Lung (tissue), 12 donors: ENCODE results near the gene FGF14. TPM values are rescaled to one million over a fixed set of nuclear protein-coding genes. Genes with fewer than 3 reads are reported as not detected.

Source experiments
- ATAC-seq: fragments of 200-7000 bp; cut with Tn5 transposase; one replicate; pipeline ENCODE4 v1.9.1; 2020; ENCODE audit warnings: moderate number of reproducible peaks; ENCODE audit not compliant: insufficient read depth, low FRiP score
- DNase-seq, 3 donors: peaks; one replicate each; pipeline ENCODE4 v3.0.0-alpha.2; 2013 to 2017
- H3K27ac ChIP-seq, 2 donors: one replicate each; pipeline ENCODE4 v1.5.1; 2013; ENCODE audit warnings: mild to moderate bottlenecking in 2 of 2, moderate library complexity in 2 of 2, control low read depth in 1 of 2, inconsistent platforms in 1 of 2, low read depth in 1 of 2, low read length in 1 of 2
- H3K27me3 ChIP-seq, 3 donors: one replicate each; pipeline ENCODE4 v1.5.1; 2013; ENCODE audit warnings: low read length in 2 of 3; ENCODE audit not compliant: control insufficient read depth in 3 of 3, insufficient read depth in 3 of 3
- H3K36me3 ChIP-seq, 4 donors: one replicate each; pipeline ENCODE4 v1.5.1; 2013; ENCODE audit warnings: low read length in 4 of 4, mild to moderate bottlenecking in 1 of 4, moderate library complexity in 1 of 4; ENCODE audit not compliant: control insufficient read depth in 4 of 4, insufficient read depth in 4 of 4
- H3K4me1 ChIP-seq, 5 donors: one replicate each; pipeline ENCODE4 v1.5.1; 2013; ENCODE audit warnings: low read length in 5 of 5, mild to moderate bottlenecking in 2 of 5, moderate library complexity in 1 of 5; ENCODE audit not compliant: control insufficient read depth in 5 of 5, insufficient read depth in 5 of 5
- H3K4me3 ChIP-seq: one replicate; pipeline ENCODE4 v1.5.1; 2013; ENCODE audit warnings: mild to moderate bottlenecking, control low read depth, moderate library complexity
- H3K9ac ChIP-seq, 2 donors: one replicate each; pipeline ENCODE4 v1.5.1; 2013; ENCODE audit warnings: low read length in 2 of 2, control low read depth in 1 of 2; ENCODE audit not compliant: insufficient read depth in 1 of 2
- H3K9me3 ChIP-seq, 4 donors: one replicate each; pipeline ENCODE4 v1.5.1; 2013; ENCODE audit warnings: low read length in 3 of 4, mild to moderate bottlenecking in 1 of 4, moderate library complexity in 1 of 4; ENCODE audit not compliant: control insufficient read depth in 4 of 4, insufficient read depth in 3 of 4
- WGBS, 2 donors: extraction: QIAGEN DNeasy Blood & Tissue Kit; methylation state at CpG; one replicate each; pipeline ENCODE4 v1.1.7; 2013; 5-methylcytosine and 5-hydroxymethylcytosine counted together
- polyA plus RNA-seq, 2 donors: library from polyadenylated mRNA; stranded (reverse); fragments of 200-250 nt; gene quantifications; one replicate each; pipeline ENCODE4 v1.2.1, GENCODE V29; 2013
- total RNA-seq, 2 donors: library from RNA; depleted of rRNA in 1 of 2; stranded (reverse); fragments of >200 nt in 1 of 2; gene quantifications; one replicate each; pipeline ENCODE4 v1.2.1, GENCODE V29; 2014 to 2021
- TF ChIP-seq, protein P1 (sequence below): IDR thresholded peaks from 2 replicates; pipeline ENCODE4 v1.5.1; 2012; ENCODE audit warnings: mild to moderate bottlenecking; ENCODE audit errors: control extremely low read depth, extremely low read depth
- donor health status: control.
- donor health status: control.
- donor health status: Bipolar disorder and iron deficiency.
- donor health status: healthy.
- donor health status: DM: yes; HTN: yes; CAD: no.

Gene FGF14
- total and polyA plus RNA-seq, 4 donors = 0.59 to 12.9 (median 2.3) TPM

DNA sequence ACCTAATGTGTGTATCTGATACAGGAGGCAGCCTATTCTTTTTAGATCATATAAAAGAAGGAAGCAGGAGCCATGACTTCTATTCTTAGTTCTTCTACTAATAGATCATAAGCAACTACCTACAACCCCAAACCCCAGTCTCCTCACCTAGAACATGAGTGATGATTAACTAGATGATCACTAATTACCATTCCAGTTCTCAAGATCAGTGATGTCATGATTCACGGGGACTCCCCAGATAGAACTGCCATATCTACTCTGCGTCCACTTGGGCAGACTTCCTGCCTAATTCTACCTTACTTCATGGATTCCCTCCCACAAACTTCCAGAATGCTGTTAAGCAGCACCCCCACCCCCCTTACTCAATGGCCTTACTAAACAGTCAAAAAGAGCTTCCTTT, 380.1 kb downstream of the FGF14 start:
- DNase-seq (no peak), ATAC-seq (no peak)
- H3K27ac ChIP-seq = no peak overlapping the region
- 88 to 89% methylated on average over 2 of the region's 2 CpGs for WGBS, 2 donors
- H3K4me3 ChIP-seq = no peak overlapping the region
- no peak overlapping the region for H3K9ac ChIP-seq
- no peaks in the 10 kb centered on the region for H3K36me3 ChIP-seq
- H3K27me3 ChIP-seq = no peaks in the 10 kb centered on the region
- H3K9me3 ChIP-seq = peaks cover 0 to 2% (median 0%) of the 10 kb centered on the region in 4 donors
- TF ChIP-seq, protein P1, sequence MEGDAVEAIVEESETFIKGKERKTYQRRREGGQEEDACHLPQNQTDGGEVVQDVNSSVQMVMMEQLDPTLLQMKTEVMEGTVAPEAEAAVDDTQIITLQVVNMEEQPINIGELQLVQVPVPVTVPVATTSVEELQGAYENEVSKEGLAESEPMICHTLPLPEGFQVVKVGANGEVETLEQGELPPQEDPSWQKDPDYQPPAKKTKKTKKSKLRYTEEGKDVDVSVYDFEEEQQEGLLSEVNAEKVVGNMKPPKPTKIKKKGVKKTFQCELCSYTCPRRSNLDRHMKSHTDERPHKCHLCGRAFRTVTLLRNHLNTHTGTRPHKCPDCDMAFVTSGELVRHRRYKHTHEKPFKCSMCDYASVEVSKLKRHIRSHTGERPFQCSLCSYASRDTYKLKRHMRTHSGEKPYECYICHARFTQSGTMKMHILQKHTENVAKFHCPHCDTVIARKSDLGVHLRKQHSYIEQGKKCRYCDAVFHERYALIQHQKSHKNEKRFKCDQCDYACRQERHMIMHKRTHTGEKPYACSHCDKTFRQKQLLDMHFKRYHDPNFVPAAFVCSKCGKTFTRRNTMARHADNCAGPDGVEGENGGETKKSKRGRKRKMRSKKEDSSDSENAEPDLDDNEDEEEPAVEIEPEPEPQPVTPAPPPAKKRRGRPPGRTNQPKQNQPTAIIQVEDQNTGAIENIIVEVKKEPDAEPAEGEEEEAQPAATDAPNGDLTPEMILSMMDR = no peak
- H3K4me1 ChIP-seq = no peaks in the 10 kb centered on the region

DNA sequence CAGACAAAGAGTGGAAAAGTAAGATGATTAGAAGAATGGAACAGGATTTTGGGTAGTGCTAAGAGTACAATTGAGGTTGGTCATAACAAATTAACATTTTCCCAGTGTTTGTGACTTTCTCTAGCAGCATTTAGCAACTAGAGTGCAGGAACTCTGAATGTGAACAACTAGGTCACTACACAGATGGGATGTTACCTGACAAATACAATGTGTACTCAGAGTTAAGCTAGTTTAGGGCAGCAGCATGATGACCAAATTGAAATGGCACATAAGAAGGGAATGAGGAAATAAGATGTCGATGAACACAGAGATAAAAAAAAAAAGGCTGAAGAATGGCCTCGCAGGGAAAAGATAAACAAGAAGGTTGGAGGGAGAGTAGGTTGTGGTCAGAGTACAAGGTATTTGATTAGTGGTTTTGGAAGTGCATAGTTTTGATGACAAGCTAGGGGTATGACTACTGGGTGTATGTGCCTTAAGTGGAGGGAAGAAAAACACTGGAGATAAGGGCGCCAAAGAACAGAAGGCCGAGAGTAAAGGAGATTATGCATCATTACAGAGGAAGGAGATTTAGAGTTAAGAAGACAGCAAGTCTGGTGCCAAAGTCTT, 381.1 kb downstream of the FGF14 start:
- ATAC-seq = no peak
- WGBS, 2 donors = 60 to 75% methylated on average over 4 of the region's 4 CpGs
- TF ChIP-seq, protein P1 = no peak

DNA sequence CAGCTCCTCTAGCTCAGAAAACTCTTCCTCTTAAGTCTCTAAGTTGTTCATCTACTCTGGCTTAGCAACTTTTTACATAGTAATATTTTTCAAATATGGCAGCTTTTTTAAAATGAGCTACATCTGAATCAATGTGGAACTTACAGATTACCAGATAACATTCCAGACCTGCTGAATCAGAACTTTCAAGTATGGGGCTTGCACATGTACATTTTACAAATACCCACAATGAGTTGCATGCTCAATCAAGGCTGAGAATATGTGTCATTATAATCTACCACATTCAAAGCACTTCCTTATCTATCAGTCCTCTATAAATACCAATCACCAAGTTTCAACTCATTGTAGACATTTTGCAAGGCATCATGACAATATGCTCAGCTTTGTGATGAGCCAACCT, 383.1 kb downstream of the FGF14 start:
- TF ChIP-seq, protein P1 = no peak
- peaks cover 0 to 3% (median under 1%) of the 10 kb centered on the region in 4 donors for H3K9me3 ChIP-seq

More for the DNA sequence above, 381.1 kb downstream of the FGF14 start:
- Histone ChIP-seq H3K9ac (no peak overlapping the region), H3K36me3 (no peaks in the 10 kb centered on the region), H3K9me3 (peaks cover 0 to 3% (median under 1%) of the 10 kb centered on the region in 4 donors), H3K27me3 (no peaks in the 10 kb centered on the region), H3K4me1 (no peaks in the 10 kb centered on the region), H3K27ac (no peak overlapping the region), H3K4me3 (no peak overlapping the region)
- DNase-seq = no peak

DNA sequence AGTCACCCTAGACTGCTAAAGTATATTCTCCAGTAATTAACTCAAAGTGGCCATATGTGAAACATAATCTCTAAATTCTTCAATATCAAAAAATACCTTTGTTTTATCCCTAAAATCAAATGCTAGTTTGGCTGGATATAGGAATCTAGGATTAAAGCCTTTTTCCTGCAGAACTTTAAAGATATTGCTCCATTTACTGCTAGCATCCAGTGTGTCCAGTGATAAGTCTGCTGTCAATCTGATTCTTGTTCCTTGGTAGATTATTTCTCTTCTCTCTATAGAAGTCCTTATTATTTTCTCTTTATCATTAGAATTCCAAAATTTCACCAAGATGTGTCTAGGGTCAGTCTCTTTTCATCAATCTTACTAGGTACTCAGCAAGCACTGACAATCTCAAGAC, 384.6 kb downstream of the FGF14 start:
- H3K4me3 ChIP-seq = no peak overlapping the region
- TF ChIP-seq, protein P1 = no peak
- no peaks in the 10 kb centered on the region for H3K36me3 ChIP-seq
- H3K9me3 ChIP-seq = peaks cover 0 to 3% (median under 1%) of the 10 kb centered on the region in 4 donors
- no peak overlapping the region for H3K9ac ChIP-seq
- H3K27me3 ChIP-seq = no peaks in the 10 kb centered on the region
- H3K27ac ChIP-seq = no peak overlapping the region
- H3K4me1 ChIP-seq = no peaks in the 10 kb centered on the region
- DNase-seq (no peak), ATAC-seq (no peak)

More for the DNA sequence above, 383.1 kb downstream of the FGF14 start:
- Histone ChIP-seq H3K9ac (no peak overlapping the region), H3K4me3 (no peak overlapping the region), H3K27ac (no peak overlapping the region), H3K27me3 (no peaks in the 10 kb centered on the region), H3K36me3 (no peaks in the 10 kb centered on the region), H3K4me1 (no peaks in the 10 kb centered on the region)
- DNase-seq (no peak), ATAC-seq (no peak)
